Glutamatergic neuron (in vitro differentiated cells): ENCODE results near the gene SHISA3. TPM values are rescaled to one million over a fixed set of nuclear protein-coding genes. Genes with fewer than 3 reads are reported as not detected.

Experiments
- DNase-seq: peaks from one replicate; pipeline ENCODE4 v3.0.0; 2022
- H3K27ac Mint-ChIP-seq: one replicate; pipeline ENCODE4 v1.8.0; 2020; ENCODE audit warnings: mild to moderate bottlenecking, mixed read lengths, inconsistent platforms; ENCODE audit not compliant: unreplicated experiment
- H3K27me3 Mint-ChIP-seq: one replicate; pipeline ENCODE4 v1.8.0; 2020; ENCODE audit warnings: mild to moderate bottlenecking, moderate library complexity, mixed read lengths, inconsistent platforms; ENCODE audit not compliant: unreplicated experiment
- H3K36me3 Mint-ChIP-seq: one replicate; pipeline ENCODE4 v1.8.0; 2020; ENCODE audit warnings: mild to moderate bottlenecking, mixed read lengths, inconsistent platforms; ENCODE audit not compliant: unreplicated experiment
- H3K4me1 Mint-ChIP-seq: one replicate; pipeline ENCODE4 v1.8.0; 2020; ENCODE audit warnings: mild to moderate bottlenecking, low read depth, mixed read lengths, inconsistent platforms; ENCODE audit not compliant: unreplicated experiment
- H3K4me3 Mint-ChIP-seq: one replicate; pipeline ENCODE4 v1.8.0; 2020; ENCODE audit warnings: mild to moderate bottlenecking, mixed read lengths, inconsistent platforms; ENCODE audit not compliant: unreplicated experiment
- H3K9me3 Mint-ChIP-seq: one replicate; pipeline ENCODE4 v1.8.0; 2020; ENCODE audit warnings: mild to moderate bottlenecking, moderate library complexity, mixed read lengths, inconsistent platforms; ENCODE audit not compliant: unreplicated experiment
- total RNA-seq: library from RNA; stranded (reverse); fragmentation: NEBNext Ultra II Directional; extraction: Animal tissue kit (Norgen Biotek cat#: 25700); gene quantifications from one replicate; pipeline ENCODE4 v1.2.1, GENCODE V29; 2021; ENCODE audit not compliant: unreplicated experiment
- TF ChIP-seq, protein P1 (sequence below): fragments of 200-600 bp; sonication (generic); IDR thresholded peaks from one replicate; pipeline ENCODE4 v1.5.0; 2021; ENCODE audit not compliant: partially characterized antibody, unreplicated experiment

Gene SHISA3
- total RNA-seq, 1 donor from 2014 or later = 0.42 TPM

- Mint-ChIP-seq H3K27me3 (no peaks in the 10 kb centered on the region), H3K36me3 (no peaks in the 10 kb centered on the region), H3K9me3 (no peaks in the 10 kb centered on the region), H3K4me3 (no peak overlapping the region), H3K27ac (no peak overlapping the region), H3K4me1 (no peaks in the 10 kb centered on the region)
- TF ChIP-seq, protein P1, sequence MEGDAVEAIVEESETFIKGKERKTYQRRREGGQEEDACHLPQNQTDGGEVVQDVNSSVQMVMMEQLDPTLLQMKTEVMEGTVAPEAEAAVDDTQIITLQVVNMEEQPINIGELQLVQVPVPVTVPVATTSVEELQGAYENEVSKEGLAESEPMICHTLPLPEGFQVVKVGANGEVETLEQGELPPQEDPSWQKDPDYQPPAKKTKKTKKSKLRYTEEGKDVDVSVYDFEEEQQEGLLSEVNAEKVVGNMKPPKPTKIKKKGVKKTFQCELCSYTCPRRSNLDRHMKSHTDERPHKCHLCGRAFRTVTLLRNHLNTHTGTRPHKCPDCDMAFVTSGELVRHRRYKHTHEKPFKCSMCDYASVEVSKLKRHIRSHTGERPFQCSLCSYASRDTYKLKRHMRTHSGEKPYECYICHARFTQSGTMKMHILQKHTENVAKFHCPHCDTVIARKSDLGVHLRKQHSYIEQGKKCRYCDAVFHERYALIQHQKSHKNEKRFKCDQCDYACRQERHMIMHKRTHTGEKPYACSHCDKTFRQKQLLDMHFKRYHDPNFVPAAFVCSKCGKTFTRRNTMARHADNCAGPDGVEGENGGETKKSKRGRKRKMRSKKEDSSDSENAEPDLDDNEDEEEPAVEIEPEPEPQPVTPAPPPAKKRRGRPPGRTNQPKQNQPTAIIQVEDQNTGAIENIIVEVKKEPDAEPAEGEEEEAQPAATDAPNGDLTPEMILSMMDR = no peak
- no peak for DNase-seq
These were observed 40.0 kb upstream of the SHISA3 start for GRCh38 chr4:42357325-42357724.

DNA sequence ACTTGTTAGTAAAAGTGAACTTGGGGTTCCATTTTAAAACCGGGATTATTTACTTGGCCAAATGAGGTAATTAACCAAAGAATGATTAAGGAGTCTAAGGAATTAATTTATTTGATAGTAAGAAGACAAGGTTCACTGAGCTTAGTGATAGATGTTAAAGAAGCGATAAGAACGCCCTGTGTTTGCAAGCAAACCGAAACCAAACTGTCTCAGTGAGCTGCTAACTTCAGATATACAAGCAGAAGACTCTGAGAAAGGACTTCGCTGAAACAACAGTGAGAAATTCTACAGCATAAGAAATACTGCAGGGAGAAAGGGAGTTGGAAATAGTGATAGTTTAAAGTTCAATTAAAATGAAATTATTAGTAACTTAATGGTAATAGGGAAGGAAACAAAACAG lies 37.6 kb upstream of the SHISA3 start:
- no peak overlapping the region for H3K27ac Mint-ChIP-seq
- H3K27me3 Mint-ChIP-seq = no peaks in the 10 kb centered on the region
- no peaks in the 10 kb centered on the region for H3K36me3 Mint-ChIP-seq
- TF ChIP-seq, protein P1 = no peak
- no peak for DNase-seq
- no peak overlapping the region for H3K4me3 Mint-ChIP-seq
- H3K9me3 Mint-ChIP-seq = no peaks in the 10 kb centered on the region
- no peaks in the 10 kb centered on the region for H3K4me1 Mint-ChIP-seq

GRCh38 chr4:42360256-42360669 lies 37.0 kb upstream of the SHISA3 start:
- Mint-ChIP-seq H3K4me1 (no peaks in the 10 kb centered on the region), H3K36me3 (no peaks in the 10 kb centered on the region), H3K27me3 (no peaks in the 10 kb centered on the region), H3K9me3 (no peaks in the 10 kb centered on the region), H3K4me3 (no peak overlapping the region), H3K27ac (no peak overlapping the region)
- DNase-seq = no peak
- TF ChIP-seq, protein P1 = no peak

- Mint-ChIP-seq H3K4me1 (no peaks in the 10 kb centered on the region), H3K4me3 (no peak overlapping the region), H3K9me3 (no peaks in the 10 kb centered on the region), H3K36me3 (no peaks in the 10 kb centered on the region), H3K27me3 (no peaks in the 10 kb centered on the region), H3K27ac (no peak overlapping the region)
- no peak for DNase-seq
- TF ChIP-seq, protein P1 = no peak
These were observed 35.8 kb upstream of the SHISA3 start for GRCh38 chr4:42361456-42361855.

DNA sequence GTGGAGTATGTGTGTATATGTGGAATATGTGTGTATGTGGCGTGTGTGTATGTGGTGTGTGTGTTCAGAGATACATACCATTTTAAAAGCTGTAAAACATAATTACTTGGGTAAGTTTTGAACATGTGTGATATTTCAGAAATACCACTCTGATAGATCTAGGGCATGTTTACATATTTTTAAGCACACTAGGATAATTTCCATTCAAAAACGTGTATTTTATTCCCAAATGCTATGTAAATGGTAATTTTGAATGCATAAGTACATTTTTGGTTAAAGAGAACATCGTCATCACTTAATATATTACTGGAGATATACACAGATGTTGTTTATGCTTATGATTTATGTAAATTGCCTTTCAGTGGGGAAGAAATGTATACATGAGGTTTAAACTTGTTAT lies 34.7 kb upstream of the SHISA3 start:
- Mint-ChIP-seq H3K27ac (no peak overlapping the region), H3K36me3 (no peaks in the 10 kb centered on the region), H3K4me3 (no peak overlapping the region), H3K4me1 (no peaks in the 10 kb centered on the region), H3K9me3 (no peaks in the 10 kb centered on the region), H3K27me3 (no peaks in the 10 kb centered on the region)
- DNase-seq = no peak
- TF ChIP-seq, protein P1 = no peak
